Immature natural killer cell (primary cell): Measurements from ENCODE around the gene FGA. TPM values are rescaled to one million over a fixed set of nuclear protein-coding genes. Genes with fewer than 3 reads are reported as not detected.
"Not testable (repeated sequence)": the region's sequence is repeated elsewhere in the genome, so short reads cannot be mapped to it uniquely, and the experiment has no call there.

Experiments
- DNase-seq, 3 donors: peaks; one replicate each; pipeline ENCODE4 v3.0.0; 2022; ENCODE audit warnings: mixed read lengths in 1 of 3
- H3K27ac Mint-ChIP-seq, 6 donors: one replicate each; pipeline ENCODE4 v1.8.0; 2020; ENCODE audit warnings: mixed read lengths in 6 of 6, mild to moderate bottlenecking in 5 of 6, inconsistent platforms in 4 of 6, moderate library complexity in 3 of 6
- H3K27me3 Mint-ChIP-seq, 3 donors: one replicate each; pipeline ENCODE4 v1.8.0; 2020 to 2021; ENCODE audit warnings: low read depth in 3 of 3, mild to moderate bottlenecking in 3 of 3, mixed read lengths in 3 of 3, moderate library complexity in 3 of 3, inconsistent platforms in 1 of 3
- H3K36me3 Mint-ChIP-seq, 3 donors: one replicate each; pipeline ENCODE4 v1.8.0; 2020; ENCODE audit warnings: mixed read lengths in 3 of 3, inconsistent platforms in 2 of 3, mild to moderate bottlenecking in 2 of 3
- H3K4me1 Mint-ChIP-seq, 2 donors: one replicate each; pipeline ENCODE4 v1.8.0; 2020; ENCODE audit warnings: inconsistent platforms in 2 of 2, mild to moderate bottlenecking in 2 of 2, mixed read lengths in 2 of 2, moderate library complexity in 1 of 2
- H3K4me3 Mint-ChIP-seq, 5 donors: one replicate each; pipeline ENCODE4 v1.8.0; 2020; ENCODE audit warnings: mild to moderate bottlenecking in 5 of 5, mixed read lengths in 5 of 5, inconsistent platforms in 3 of 5, moderate library complexity in 3 of 5
- H3K9me3 Mint-ChIP-seq, 6 donors: one replicate each; pipeline ENCODE4 v1.8.0; 2020; ENCODE audit warnings: mild to moderate bottlenecking in 6 of 6, mixed read lengths in 6 of 6, inconsistent platforms in 4 of 6, moderate library complexity in 3 of 6
- polyA plus RNA-seq, 3 donors: library from polyadenylated mRNA; unstranded; fragments of 300-500 nt; fragmentation: Illumina TruSeq; gene quantifications; one replicate each; pipeline ENCODE4 v1.2.3, GENCODE V29; 2021

The FGA gene
- polyA plus RNA-seq, 3 donors from 2014 or later, result not detected

DNA sequence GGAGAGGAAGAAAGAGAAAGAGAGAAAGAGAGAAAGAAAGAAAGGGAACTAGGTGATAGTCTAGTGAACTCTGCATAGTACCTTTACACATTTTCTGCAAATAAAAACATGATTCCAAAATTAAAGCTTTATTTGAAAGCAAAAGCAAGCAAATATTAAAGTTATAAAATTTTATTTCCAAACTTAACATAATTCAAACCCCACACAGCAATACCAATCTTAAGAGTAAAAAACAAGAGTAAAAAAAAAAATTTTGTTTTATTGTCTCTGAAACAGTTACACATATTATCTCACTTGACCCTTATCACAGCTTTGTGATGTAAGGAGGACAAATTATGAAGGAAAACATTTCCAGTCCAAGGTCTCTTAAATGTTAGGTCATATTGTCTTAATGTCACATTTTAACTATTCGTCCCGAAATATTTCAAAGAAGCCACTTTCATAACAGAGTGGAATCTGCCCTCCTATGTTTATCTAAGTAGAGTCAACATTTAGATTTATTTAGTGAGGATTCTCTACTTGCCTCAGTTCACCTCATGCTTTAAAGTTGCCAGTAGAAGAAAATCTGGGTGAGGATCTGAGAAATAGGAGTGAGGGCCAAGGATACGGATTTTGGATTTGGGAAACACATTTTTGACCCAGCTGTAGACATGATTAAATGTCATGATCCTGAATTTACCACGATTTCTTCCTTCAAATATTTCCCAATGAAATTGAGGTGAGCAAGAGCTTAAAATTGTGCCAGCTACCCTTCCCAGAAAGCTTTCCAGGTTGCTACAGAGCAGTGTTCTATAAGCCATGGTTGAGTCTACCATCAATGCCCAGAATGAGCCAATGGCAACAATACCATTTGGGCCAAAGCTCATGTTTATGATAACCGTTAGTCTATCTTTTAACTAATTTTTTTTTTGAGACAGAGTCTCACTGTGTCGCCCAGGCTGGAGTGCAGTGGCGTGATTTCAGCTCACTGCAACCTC lies 7.5 kb upstream of the FGA start:
- Mint-ChIP-seq H3K27me3 (peaks cover 2 to 12% (median 6%) of the 10 kb centered on the region in 3 donors), H3K27ac (no peak overlapping the region), H3K9me3 (no peaks in the 10 kb centered on the region), H3K4me3 (no peak overlapping the region), H3K36me3 (no peaks in the 10 kb centered on the region), H3K4me1 (no peaks in the 10 kb centered on the region)
- DNase-seq, result no peak

DNA sequence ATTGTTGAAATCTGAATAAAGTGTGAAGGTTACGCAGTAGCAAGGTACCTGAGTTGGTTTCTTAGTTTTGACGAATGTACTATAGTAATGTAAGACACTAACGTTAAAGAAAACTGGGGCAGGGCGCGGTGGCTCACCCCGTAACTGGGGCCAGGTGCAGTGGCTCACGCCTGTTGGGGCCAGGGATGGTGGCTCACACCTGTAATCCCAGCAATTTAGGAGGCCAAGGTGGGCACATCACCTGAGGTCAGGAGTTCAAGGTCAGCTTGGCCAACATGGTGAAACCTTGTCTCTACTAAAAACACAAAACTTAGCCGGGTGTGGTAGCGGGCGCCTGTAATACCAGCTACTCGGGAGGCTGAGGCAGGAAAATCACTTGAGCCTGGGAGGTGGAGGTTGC lies 6.7 kb upstream of the FGA start:
- H3K4me3 Mint-ChIP-seq, H3K36me3 Mint-ChIP-seq, H3K4me1 Mint-ChIP-seq, DNase-seq, H3K27me3 Mint-ChIP-seq, H3K9me3 Mint-ChIP-seq, H3K27ac Mint-ChIP-seq: not testable (repeated sequence)

DNA sequence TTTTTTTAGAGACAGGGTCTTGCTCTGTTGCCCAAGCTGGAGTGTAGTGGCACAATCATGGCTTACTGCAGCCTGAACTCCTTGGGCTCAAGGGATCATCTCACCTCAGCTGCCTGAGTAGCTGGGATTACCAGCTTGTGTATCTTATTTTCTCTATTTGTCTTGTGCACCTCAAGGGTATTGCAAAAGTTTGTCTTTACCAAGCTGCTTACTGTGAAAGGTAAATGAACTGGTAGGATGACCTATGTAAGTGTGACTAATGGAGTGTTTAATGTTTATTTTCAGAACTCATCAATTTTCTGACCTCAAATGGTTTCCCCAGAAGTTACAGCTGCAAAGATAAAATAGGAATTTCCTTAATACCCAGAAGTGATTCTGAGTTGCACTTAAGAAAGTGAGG lies 5.3 kb upstream of the FGA start:
- Mint-ChIP-seq H3K27me3 (peaks cover 0 to 10% (median 4%) of the 10 kb centered on the region in 3 donors), H3K4me1 (no peaks in the 10 kb centered on the region), H3K27ac (no peak overlapping the region), H3K4me3 (no peak overlapping the region), H3K36me3 (no peaks in the 10 kb centered on the region), H3K9me3 (no peaks in the 10 kb centered on the region)
- no peak for DNase-seq

DNA sequence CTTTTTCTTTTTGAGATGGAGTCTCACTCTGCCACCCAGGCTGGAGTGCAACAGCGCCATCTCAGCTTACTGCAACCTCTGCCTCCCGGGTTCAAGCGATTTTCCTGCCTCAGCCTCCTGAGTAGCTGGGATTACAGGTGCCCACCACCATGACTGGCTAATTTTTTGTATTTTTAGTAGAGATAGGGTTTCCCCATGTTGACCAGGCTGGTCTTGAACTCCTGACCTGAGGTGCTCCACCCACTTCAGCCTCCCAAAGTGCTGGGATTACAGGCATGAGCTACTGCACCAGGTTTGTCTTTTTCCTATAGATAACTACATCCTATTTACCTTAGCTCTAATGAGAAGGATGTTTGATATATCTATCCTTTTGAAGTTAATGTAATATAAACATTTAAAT lies 3.8 kb upstream of the FGA start:
- not testable (repeated sequence) for H3K4me3 Mint-ChIP-seq, H3K36me3 Mint-ChIP-seq, H3K27ac Mint-ChIP-seq, DNase-seq, H3K9me3 Mint-ChIP-seq, H3K4me1 Mint-ChIP-seq
- H3K27me3 Mint-ChIP-seq, result peaks cover 1 to 13% (median 4%) of the 10 kb centered on the region in 3 donors

DNA sequence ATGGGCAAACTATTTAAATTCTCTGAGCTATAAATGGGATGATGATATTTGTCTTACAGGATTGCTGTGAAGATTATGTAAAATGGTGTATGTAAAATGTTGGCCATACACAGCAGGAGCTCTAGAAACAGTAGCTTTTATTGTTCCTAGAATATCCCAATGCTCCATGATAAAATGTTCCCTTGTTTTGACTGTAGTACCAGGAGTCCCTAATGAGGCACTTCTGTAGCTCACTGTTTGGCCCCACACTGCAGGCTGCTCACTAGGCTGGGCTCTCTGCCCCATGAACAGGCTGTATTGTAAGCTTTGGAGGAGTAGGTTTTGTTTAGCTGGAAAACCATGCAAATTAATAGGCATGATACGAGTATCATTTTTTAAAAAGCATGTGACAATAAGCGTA lies 3.3 kb upstream of the FGA start:
- H3K27me3 Mint-ChIP-seq, result peaks cover 2 to 11% (median 4%) of the 10 kb centered on the region in 3 donors
- DNase-seq, result no peak
- H3K36me3 Mint-ChIP-seq, result no peaks in the 10 kb centered on the region
- H3K4me1 Mint-ChIP-seq, result no peaks in the 10 kb centered on the region
- H3K9me3 Mint-ChIP-seq, result no peaks in the 10 kb centered on the region
- H3K27ac Mint-ChIP-seq, result no peak overlapping the region
- H3K4me3 Mint-ChIP-seq, result no peak overlapping the region

DNA sequence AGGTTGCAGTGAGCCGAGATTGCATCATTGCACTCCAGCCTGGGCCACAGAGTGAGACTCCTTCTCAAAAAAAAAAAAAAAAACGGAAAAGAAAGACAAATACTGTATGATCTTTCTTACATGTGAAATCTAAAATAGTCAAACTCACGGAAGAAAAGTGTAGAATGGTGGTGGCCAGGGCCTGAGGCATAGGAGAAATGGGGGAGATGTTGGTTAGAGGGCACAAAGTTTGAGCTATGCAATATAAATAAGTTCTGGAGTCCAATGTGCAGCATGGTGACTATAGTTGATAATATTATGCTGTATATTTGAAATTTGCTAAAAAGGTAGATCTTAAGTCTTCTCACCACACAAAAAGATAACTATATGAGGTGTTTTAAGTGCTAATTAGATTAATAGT lies 1.3 kb upstream of the FGA start:
- no peaks in the 10 kb centered on the region for H3K9me3 Mint-ChIP-seq
- no peaks in the 10 kb centered on the region for H3K4me1 Mint-ChIP-seq
- no peaks in the 10 kb centered on the region for H3K36me3 Mint-ChIP-seq
- H3K27me3 Mint-ChIP-seq, result peaks cover 0 to 6% (median 2%) of the 10 kb centered on the region in 3 donors
- DNase-seq, result no peak
- no peak overlapping the region for H3K27ac Mint-ChIP-seq
- no peak overlapping the region for H3K4me3 Mint-ChIP-seq

DNA sequence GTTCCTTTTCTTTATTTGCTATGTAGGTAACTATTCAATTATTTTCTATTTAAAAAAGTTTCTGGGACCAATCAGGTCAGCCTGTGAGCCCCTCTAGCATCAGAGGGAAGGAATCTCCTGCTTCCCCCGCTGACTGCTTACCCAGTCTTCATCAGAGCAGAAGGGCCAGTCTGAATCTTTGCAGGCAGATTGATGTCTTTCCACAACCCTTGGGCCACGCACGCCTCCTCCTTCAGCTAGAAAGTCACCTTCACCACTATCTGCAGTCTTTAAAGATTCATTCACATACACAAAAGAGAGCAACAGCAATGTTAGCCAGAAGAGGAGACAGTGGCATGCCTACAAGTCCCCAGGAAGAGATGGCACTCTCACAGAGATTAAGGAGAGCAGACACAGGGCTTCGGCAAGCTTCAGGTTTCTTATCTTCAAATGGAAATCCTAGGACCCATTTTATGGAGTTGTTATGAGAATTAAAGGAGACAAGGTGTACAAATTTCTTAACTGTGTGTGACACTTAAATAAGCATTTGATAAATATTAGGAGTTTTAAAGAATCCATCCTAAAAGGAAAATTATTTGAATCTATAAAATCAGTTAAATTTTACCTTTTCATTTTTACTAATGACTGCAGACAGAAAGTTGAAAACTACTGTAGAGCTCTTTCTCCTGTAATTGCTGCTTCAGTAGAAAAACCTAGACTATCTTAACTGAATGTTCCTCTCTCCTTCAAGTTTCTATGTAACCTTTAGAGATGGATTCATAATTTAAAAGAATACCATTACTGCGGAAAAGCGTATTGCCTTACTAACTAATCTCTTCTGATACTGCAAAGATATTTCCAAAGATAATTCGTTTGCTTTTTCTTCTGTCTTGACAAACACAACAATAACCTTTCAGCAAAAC lies 995 bp downstream of the FGA start:
- H3K27ac Mint-ChIP-seq, result no peak overlapping the region
- no peak for DNase-seq
- no peak overlapping the region for H3K4me3 Mint-ChIP-seq
- peaks cover 0 to 6% (median 2%) of the 10 kb centered on the region in 3 donors for H3K27me3 Mint-ChIP-seq
- no peaks in the 10 kb centered on the region for H3K4me1 Mint-ChIP-seq
- H3K36me3 Mint-ChIP-seq, result no peaks in the 10 kb centered on the region
- no peaks in the 10 kb centered on the region for H3K9me3 Mint-ChIP-seq

DNA sequence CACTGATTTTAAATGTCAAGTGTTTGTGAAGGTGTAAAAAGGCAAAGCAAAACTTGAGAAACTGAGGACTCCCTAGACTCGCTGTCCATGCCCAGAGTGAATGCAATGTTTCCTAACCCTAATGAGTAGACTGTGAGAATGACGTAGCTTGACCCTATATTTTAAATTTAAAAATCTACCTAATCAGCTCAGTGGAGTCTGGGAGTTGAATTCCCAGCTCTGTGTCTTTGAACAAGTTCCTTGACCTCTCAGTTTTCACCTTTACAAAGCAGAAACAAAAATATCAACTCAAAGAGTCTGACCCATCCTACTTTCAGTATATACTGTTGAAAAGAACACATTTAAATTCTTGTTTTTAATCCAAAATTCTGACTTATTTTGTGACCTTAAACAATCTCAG lies 2.3 kb downstream of the FGA start:
- Mint-ChIP-seq H3K36me3 (no peaks in the 10 kb centered on the region), H3K27me3 (peaks cover 0 to 6% (median 2%) of the 10 kb centered on the region in 3 donors), H3K9me3 (no peaks in the 10 kb centered on the region), H3K4me3 (no peak overlapping the region), H3K27ac (no peak overlapping the region), H3K4me1 (no peaks in the 10 kb centered on the region)
- no peak for DNase-seq

DNA sequence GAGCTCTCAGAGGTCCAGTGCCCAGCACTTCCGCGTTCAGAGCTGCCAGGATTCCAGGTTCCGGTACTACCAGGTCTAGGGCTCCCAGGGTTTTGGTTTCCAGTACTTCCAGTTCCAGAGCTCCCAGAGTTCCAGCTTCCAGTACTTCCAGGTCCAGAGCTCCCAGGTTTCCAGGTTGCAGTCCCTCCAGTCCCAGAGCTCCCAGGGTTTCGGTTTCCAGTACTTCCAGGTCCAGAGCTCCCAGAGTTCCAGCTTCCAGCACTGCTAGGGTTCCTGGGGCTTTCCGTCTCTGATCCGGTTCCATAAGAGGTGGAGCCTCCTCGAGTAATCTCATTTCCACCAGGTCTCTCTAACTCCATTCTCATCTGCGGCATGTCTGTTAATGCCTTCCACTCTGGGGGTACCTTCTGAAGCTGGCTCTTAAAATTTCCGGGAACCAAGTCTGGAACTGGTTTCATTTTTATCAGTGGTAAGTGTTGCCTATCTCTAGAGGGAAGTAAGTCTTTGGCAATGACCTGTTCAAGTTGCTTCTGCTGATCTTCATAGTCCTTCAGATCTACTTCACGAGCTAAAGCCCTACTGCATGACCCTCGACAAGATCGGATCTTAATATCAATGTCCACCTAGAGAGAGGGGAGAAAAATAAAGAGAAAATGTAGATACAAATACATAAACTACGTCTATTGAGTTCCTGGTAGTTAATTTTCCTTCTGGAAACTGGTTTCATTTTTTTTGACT lies 4.1 kb downstream of the FGA start:
- Mint-ChIP-seq H3K4me1 (no peaks in the 10 kb centered on the region), H3K9me3 (no peaks in the 10 kb centered on the region), H3K36me3 (no peaks in the 10 kb centered on the region), H3K27ac (no peak overlapping the region), H3K4me3 (no peak overlapping the region), H3K27me3 (peaks cover 0 to 7% (median 6%) of the 10 kb centered on the region in 3 donors)
- no peak for DNase-seq

DNA sequence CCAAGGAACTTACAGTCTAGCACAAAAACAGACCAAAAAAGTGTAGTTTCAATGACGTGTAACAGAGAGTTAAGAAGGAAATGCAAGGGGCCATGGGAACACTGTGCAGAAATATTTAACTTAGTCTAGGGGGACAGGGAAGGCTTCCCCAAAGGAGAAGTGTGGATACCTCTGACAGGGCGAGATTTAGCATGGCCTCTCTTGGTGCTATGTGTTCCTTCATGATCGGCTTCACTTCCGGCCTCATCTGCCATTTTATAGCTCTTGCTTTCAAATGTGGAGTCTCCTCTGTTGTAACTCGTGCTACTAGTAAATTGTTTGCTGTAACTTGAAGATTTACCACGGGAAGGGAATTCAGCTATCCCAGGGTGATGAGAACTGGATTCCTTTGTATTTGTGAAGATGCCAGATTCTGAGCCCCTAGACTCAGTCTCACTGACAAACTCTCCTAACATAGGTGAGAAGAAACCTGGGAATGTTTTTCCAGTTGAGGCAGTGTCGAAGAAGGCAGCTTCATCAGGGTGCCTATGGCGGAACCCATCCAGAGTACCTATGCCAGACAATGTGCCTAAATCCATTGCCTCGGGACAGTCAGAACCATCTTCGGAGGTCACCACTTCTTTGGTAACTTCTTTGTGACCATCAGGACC lies 5.0 kb downstream of the FGA start:
- no peak for DNase-seq
- Mint-ChIP-seq H3K27ac (no peak overlapping the region), H3K4me1 (no peaks in the 10 kb centered on the region), H3K27me3 (peaks cover 0 to 7% (median 6%) of the 10 kb centered on the region in 3 donors), H3K4me3 (no peak overlapping the region), H3K36me3 (no peaks in the 10 kb centered on the region), H3K9me3 (no peaks in the 10 kb centered on the region)

DNA sequence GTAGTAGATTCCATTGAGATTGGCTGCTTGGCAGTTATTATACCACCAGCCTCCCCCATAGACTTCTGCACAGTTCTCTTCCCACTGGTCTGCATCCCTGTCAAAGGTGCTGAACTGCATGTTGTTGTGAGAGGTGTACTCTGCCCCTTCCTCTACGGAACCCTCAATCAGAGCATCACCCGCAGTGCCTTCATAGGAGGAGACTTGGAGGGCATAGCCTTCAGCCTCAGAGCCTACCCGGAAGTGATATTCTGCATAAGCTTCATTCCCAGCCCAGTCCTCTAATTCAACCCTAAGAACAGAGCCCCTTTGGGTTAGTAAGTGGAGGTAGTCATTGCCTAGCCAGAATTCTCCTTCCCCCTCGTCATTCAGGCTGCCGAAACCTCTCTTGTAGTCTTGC lies 6.3 kb downstream of the FGA start:
- no peak overlapping the region for H3K4me3 Mint-ChIP-seq
- no peaks in the 10 kb centered on the region for H3K4me1 Mint-ChIP-seq
- DNase-seq, result no peak
- no peaks in the 10 kb centered on the region for H3K36me3 Mint-ChIP-seq
- H3K27ac Mint-ChIP-seq, result no peak overlapping the region
- no peaks in the 10 kb centered on the region for H3K9me3 Mint-ChIP-seq
- H3K27me3 Mint-ChIP-seq, result peaks cover 0 to 8% (median 5%) of the 10 kb centered on the region in 3 donors

DNA sequence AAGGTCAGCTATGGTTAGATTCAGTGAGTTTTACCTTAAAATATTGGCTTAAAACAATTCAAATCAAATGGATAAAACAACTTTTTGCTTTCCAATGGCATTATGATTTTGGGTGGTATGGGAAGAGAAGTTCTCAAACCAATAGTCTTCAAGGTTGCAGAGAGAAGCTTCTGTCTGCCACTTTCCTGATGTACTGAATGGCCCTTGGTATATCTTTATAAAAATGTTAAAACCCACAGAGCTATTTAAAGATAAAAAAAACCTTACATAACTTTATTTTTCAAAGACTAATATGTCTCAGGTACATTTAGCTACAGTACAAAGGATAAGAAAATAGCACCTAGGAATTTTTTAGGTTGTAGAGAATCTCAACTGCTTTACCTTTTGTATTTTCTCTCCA lies 6.9 kb downstream of the FGA start:
- Mint-ChIP-seq H3K36me3 (no peaks in the 10 kb centered on the region), H3K27me3 (peaks cover 0 to 12% (median 5%) of the 10 kb centered on the region in 3 donors), H3K4me1 (no peaks in the 10 kb centered on the region), H3K27ac (no peak overlapping the region), H3K9me3 (no peaks in the 10 kb centered on the region), H3K4me3 (no peak overlapping the region)
- no peak for DNase-seq

DNA sequence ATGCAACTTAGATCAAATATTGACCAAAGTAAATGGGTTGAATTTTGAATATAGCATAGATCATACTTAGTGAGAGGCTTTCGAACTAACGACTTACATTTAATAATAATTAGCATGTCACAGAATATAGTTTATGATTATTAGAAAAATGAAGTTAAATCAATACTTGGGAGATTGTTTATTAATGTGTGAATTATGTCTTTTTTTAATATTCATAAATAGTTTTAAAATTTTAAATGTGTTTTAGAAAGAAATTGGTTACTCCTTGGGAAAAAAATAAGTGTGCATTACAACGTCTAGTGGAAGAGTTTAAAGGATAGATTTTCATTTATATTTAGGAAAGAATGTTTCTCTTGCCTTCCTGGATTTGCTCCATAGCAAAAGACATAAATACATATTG lies 7.3 kb downstream of the FGA start:
- no peaks in the 10 kb centered on the region for H3K4me1 Mint-ChIP-seq
- no peaks in the 10 kb centered on the region for H3K36me3 Mint-ChIP-seq
- no peaks in the 10 kb centered on the region for H3K9me3 Mint-ChIP-seq
- H3K4me3 Mint-ChIP-seq, result no peak overlapping the region
- H3K27ac Mint-ChIP-seq, result no peak overlapping the region
- no peak for DNase-seq
- peaks cover 0 to 12% (median 5%) of the 10 kb centered on the region in 3 donors for H3K27me3 Mint-ChIP-seq
